ENCODE results near the gene PYROXD2. TPM values are rescaled to one million over a fixed set of nuclear protein-coding genes. Genes with fewer than 3 reads are reported as not detected.

The PYROXD2 gene
- total RNA-seq, 1 donor from 2014 or later = 5.0 TPM

DNA sequence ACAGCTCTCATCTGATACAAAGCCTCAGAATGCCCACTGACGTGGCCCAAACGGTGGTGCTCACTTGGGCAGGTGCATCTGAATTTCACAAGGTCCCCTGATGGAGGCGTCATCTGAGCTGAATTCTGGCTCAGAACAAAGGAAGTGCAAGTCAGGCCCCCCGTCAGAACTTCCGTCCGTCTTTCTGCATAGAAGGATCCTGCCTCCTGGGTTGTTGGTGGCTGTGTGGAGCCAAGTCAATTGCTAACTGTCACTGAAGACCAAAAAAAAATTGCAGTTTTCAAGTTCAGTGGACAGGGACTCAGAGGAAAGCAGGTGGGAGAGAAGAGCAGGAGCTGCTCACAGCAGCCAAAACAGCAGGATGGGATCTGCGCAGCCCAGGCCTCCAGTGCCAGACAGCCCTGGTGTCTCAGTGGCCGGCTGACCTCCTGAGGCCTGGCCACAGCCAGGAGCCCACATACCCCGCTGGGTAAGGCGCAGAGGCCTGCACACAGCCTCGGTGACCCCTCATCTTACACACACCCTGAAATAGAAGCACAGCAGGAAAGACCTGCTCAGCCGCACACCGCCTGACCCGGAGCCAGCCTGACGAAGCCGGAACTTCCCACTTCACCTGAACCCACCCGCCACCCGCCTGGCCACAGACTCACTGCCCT is 49.4 kb downstream of the PYROXD2 start:
- peak overlapping the region; percentile 90 for H3K27ac Mint-ChIP-seq (ENCODE audit: unreplicated experiment)
- no peaks in the 10 kb centered on the region for H3K27me3 Mint-ChIP-seq (ENCODE audit: low read depth)
- H3K9me3 Mint-ChIP-seq = no peaks in the 10 kb centered on the region
- TF ChIP-seq, protein P1, sequence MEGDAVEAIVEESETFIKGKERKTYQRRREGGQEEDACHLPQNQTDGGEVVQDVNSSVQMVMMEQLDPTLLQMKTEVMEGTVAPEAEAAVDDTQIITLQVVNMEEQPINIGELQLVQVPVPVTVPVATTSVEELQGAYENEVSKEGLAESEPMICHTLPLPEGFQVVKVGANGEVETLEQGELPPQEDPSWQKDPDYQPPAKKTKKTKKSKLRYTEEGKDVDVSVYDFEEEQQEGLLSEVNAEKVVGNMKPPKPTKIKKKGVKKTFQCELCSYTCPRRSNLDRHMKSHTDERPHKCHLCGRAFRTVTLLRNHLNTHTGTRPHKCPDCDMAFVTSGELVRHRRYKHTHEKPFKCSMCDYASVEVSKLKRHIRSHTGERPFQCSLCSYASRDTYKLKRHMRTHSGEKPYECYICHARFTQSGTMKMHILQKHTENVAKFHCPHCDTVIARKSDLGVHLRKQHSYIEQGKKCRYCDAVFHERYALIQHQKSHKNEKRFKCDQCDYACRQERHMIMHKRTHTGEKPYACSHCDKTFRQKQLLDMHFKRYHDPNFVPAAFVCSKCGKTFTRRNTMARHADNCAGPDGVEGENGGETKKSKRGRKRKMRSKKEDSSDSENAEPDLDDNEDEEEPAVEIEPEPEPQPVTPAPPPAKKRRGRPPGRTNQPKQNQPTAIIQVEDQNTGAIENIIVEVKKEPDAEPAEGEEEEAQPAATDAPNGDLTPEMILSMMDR (conservative IDR thresholded peaks at IDR 0.05) = no peak
- no peak overlapping the region for H3K4me3 Mint-ChIP-seq
- H3K4me1 Mint-ChIP-seq = peaks cover 46% of the 10 kb centered on the region
- H3K36me3 Mint-ChIP-seq (ENCODE audit: low read depth) = no peaks in the 10 kb centered on the region
- no peak for DNase-seq (ENCODE audit: low read depth, low spot score)

DNA sequence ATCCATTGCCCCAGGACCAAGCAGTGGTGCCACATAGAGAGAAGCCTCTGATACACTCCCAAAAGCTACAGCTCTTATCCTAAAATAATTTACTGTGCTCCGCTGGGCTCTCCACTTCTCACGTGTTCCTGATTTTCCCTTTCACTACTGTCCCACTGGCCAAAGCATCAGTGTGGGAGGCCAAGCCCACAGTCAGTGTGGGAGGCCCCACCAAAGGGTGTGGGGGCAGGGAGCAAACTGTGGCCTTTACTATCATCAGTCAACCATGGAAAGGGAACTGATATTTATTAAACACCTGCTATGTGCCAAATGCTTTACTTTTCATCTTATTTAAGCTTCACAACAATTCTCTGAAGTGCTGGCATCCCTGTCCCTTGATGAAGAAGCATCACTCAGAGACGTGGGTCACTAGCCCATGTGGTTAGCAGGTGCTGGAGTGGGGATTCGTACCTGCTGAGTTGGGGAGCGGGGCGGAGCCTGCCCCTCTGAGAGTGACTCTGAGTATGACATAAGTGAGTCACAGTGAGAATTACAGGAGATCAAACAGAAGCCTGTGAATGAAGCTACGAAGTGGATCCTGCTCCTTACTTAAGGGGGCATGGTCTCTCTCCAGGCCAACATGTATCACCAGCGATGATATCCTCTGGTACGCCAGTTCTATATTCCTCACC is 50.4 kb downstream of the PYROXD2 start:
- H3K9me3 Mint-ChIP-seq = no peaks in the 10 kb centered on the region
- H3K4me3 Mint-ChIP-seq = no peak overlapping the region
- no peaks in the 10 kb centered on the region for H3K36me3 Mint-ChIP-seq (ENCODE audit: low read depth)
- DNase-seq (ENCODE audit: low read depth, low spot score) = no peak
- TF ChIP-seq, protein P1 (conservative IDR thresholded peaks at IDR 0.05) = no peak
- no peaks in the 10 kb centered on the region for H3K27me3 Mint-ChIP-seq (ENCODE audit: low read depth)
- peaks cover 46% of the 10 kb centered on the region for H3K4me1 Mint-ChIP-seq
- H3K27ac Mint-ChIP-seq (ENCODE audit: unreplicated experiment) = no peak overlapping the region

DNA sequence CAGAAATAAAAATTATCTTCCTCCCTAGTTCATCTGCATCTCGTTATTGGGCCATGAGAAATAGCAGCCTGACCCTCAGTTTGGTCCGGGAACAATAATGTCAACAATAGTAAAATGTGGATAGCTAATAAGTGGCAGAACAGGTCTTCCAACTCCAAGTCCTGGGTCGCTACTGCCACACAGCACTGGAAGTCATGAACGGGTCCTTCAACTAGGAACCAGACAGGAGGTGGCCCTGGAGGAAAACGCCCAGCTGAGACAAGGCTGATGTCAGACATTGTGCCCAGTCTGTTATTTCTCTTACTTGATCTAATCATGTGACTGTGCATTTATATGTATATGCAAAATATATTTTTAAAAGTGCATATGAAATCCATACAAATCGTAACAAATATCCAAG is 51.8 kb downstream of the PYROXD2 start:
- Mint-ChIP-seq H3K27me3 (ENCODE audit: low read depth) (no peaks in the 10 kb centered on the region), H3K9me3 (no peaks in the 10 kb centered on the region), H3K27ac (ENCODE audit: unreplicated experiment) (no peak overlapping the region), H3K4me1 (peaks cover 43% of the 10 kb centered on the region), H3K36me3 (ENCODE audit: low read depth) (no peaks in the 10 kb centered on the region), H3K4me3 (no peak overlapping the region)
- DNase-seq (ENCODE audit: low read depth, low spot score) = no peak
- TF ChIP-seq, protein P1 (conservative IDR thresholded peaks at IDR 0.05) = no peak

DNA sequence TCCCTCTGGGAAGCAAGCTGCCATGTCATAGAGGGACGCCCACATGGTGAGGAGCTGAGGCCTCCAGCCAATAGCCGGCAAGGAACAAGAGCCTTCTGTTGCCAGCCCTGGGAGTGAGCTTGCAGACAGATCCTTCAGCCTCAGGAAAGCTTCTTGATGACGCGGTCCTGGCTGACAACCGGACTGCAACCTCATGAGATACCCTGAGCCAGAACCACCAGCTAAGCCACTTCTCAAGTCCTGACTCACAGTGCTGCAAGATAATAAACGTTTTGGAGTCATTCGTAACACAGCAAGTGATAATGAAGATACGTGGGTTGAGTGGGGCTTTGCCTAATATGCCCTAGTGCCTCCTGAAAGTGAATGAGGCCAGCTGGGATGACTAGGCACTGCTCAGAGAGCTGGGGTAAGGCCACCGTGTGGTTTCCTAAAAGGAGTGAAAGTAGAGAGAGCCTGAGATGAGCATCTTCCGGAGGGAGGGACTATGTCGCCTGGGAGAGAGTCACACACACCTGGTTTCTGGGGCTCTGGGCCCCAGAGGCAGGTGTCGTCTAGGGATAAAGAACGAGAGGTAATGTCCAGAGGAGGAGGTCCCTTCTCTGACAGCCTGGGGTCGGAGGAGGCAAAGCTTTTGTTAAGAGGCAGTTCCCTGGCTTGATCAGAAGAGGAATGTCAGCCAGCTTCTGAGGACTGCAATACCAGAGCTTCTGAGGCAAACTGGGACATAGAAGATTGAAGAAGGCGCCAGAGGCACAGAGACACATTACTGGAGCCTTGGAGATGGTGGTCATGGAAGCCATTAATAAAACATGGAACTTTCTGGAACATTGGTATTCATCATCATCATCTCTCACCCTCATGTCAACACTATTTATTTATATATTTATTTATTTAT is 53.6 kb downstream of the PYROXD2 start:
- Mint-ChIP-seq H3K9me3 (no peaks in the 10 kb centered on the region), H3K27ac (ENCODE audit: unreplicated experiment) (peak overlapping the region; percentile 10), H3K4me1 (peaks cover 27% of the 10 kb centered on the region), H3K36me3 (ENCODE audit: low read depth) (no peaks in the 10 kb centered on the region), H3K4me3 (peak overlapping the region; percentile 35), H3K27me3 (ENCODE audit: low read depth) (no peaks in the 10 kb centered on the region)
- TF ChIP-seq, protein P1 (conservative IDR thresholded peaks at IDR 0.05) = no peak
- DNase-seq (ENCODE audit: low read depth, low spot score) = peak; percentile 40

DNA sequence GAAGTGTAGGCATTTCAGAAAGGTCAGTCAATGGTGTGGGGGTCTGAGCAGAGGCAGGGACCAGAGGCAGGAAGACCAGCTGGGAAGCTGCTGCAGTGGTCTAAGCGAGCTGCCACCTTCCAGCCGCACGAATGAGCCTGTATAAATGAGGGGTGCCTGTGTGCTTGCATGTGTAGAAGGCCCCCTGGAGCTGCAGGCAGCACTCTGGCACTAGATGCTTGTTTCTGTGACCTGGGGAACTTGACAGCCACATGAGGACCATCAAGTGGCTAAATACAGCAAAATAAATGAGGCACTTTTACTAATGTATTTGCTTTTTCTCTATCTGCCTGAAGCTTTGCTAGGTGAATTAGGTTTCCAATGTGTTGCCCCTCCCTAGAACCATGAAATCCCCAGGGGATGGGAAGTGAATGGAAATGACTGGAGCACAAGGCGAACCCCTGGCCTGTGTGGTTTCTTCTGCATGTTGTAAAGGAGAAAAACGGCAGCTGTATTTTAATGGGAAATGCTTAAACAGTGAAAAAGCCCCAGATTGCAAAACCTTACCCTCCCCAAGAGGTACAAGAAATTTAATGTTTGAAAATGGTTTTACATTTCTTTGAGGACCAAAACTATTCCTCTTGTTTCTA is 57.7 kb downstream of the PYROXD2 start:
- Mint-ChIP-seq H3K27me3 (ENCODE audit: low read depth) (no peaks in the 10 kb centered on the region), H3K36me3 (ENCODE audit: low read depth) (no peaks in the 10 kb centered on the region), H3K9me3 (no peaks in the 10 kb centered on the region), H3K4me3 (no peak overlapping the region), H3K27ac (ENCODE audit: unreplicated experiment) (no peak overlapping the region), H3K4me1 (peaks cover 18% of the 10 kb centered on the region)
- TF ChIP-seq, protein P1 (conservative IDR thresholded peaks at IDR 0.05) = no peak
- DNase-seq (ENCODE audit: low read depth, low spot score) = no peak

Measured in neural crest cell (in vitro differentiated cells).